Chondrocyte (in vitro differentiated cells): Measurements from ENCODE around the gene PER3. TPM values are rescaled to one million over a fixed set of nuclear protein-coding genes. Genes with fewer than 3 reads are reported as not detected.

Experiments
- DNase-seq: peaks from one replicate; pipeline ENCODE4 v3.0.0; 2021; ENCODE audit warnings: mixed read lengths, low spot score
- H3K27ac Mint-ChIP-seq: one replicate; pipeline ENCODE4 v1.8.0; 2021; ENCODE audit warnings: mild to moderate bottlenecking, moderate library complexity, mixed read lengths; ENCODE audit not compliant: unreplicated experiment
- H3K27me3 Mint-ChIP-seq: 2 replicates; pipeline ENCODE4 v1.8.0; 2021; ENCODE audit warnings: low read depth, mixed read lengths
- H3K36me3 Mint-ChIP-seq: 2 replicates; pipeline ENCODE4 v1.8.0; 2021; ENCODE audit warnings: low read depth, mixed read lengths
- H3K4me1 Mint-ChIP-seq: 2 replicates; pipeline ENCODE4 v1.8.0; 2021; ENCODE audit warnings: low read depth, mild to moderate bottlenecking, mixed read lengths
- H3K4me3 Mint-ChIP-seq: one replicate; pipeline ENCODE4 v1.8.0; 2021; ENCODE audit warnings: mild to moderate bottlenecking, moderate library complexity, mixed read lengths; ENCODE audit not compliant: unreplicated experiment
- H3K9me3 Mint-ChIP-seq: 2 replicates; pipeline ENCODE4 v1.8.0; 2021; ENCODE audit warnings: low read depth, mixed read lengths
- CTCF ChIP-seq: fragments of 200-600 bp; sonication (generic); IDR thresholded peaks from 2 replicates; pipeline ENCODE4 v1.5.0; 2021; ENCODE audit warnings: antibody characterized with exemption, mild to moderate bottlenecking, moderate library complexity
- total RNA-seq: library from RNA; stranded (reverse); gene quantifications from 3 replicates; pipeline ENCODE4 v1.2.1, GENCODE V29; 2021

PER3 gene
- total RNA-seq, 1 donor from 2014 or later: 4.2 TPM

GRCh38 chr1:7795406-7795805, 11.3 kb downstream of the PER3 start:
- H3K27ac Mint-ChIP-seq: no peak overlapping the region
- TF ChIP-seq CTCF: no peak
- no peak overlapping the region for H3K4me3 Mint-ChIP-seq

GRCh38 chr1:7805460-7805859, 21.4 kb downstream of the PER3 start:
- Mint-ChIP-seq H3K27ac (no peak overlapping the region), H3K27me3 (no peaks in the 10 kb centered on the region)
- TF ChIP-seq CTCF: no peak

More at GRCh38 chr1:7795406-7795805, 11.3 kb downstream of the PER3 start:
- no peaks in the 10 kb centered on the region for H3K4me1 Mint-ChIP-seq
- peaks cover 11% of the 10 kb centered on the region for H3K36me3 Mint-ChIP-seq
- no peak for DNase-seq
- H3K9me3 Mint-ChIP-seq: peaks cover 2% of the 10 kb centered on the region
- no peaks in the 10 kb centered on the region for H3K27me3 Mint-ChIP-seq

DNA sequence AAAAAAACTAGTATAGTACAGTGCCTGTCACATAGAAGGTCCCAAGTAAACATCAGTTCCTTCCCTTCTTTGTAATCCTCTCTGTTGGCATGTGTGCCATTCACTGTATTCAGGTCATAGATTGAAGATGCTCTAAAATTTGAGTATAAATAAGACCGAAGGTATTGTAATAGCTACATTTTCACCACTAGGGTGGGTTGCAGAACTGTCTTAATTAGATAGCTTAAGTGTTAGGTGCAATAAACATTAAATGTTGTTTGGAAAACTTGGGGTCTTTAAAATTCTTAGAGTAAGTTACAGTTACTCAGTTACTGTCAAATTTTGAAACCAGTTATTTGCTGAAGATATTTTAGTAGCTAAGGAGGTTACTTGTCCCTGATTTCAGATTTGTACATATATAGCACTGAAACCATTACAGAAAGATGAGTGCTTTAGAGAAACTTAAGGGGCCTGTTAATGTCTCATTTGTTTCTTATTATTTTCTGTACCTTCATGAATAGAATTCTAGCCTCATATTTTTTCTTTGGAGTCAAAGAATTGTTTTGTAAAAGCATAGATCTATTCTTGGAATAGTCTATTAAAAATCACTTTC, 24.3 kb downstream of the PER3 start:
- no peak overlapping the region for H3K4me3 Mint-ChIP-seq
- DNase-seq: no peak
- no peak overlapping the region for H3K27ac Mint-ChIP-seq
- peak; percentile 85 for TF ChIP-seq CTCF
- no peaks in the 10 kb centered on the region for H3K27me3 Mint-ChIP-seq
- peaks cover 14% of the 10 kb centered on the region for H3K36me3 Mint-ChIP-seq
- H3K9me3 Mint-ChIP-seq: peaks cover 5% of the 10 kb centered on the region
- H3K4me1 Mint-ChIP-seq: peaks cover 3% of the 10 kb centered on the region

More at GRCh38 chr1:7805460-7805859, 21.4 kb downstream of the PER3 start:
- Mint-ChIP-seq H3K36me3 (peaks cover 5% of the 10 kb centered on the region), H3K4me1 (peaks cover 2% of the 10 kb centered on the region), H3K4me3 (no peak overlapping the region), H3K9me3 (no peaks in the 10 kb centered on the region)
- DNase-seq: no peak

- peaks cover 3% of the 10 kb centered on the region for H3K4me1 Mint-ChIP-seq
- no peak for TF ChIP-seq CTCF
- no peak overlapping the region for H3K27ac Mint-ChIP-seq
- H3K9me3 Mint-ChIP-seq: peaks cover 15% of the 10 kb centered on the region
- DNase-seq: no peak
- H3K4me3 Mint-ChIP-seq: no peak overlapping the region
- peaks cover 21% of the 10 kb centered on the region for H3K36me3 Mint-ChIP-seq
- no peaks in the 10 kb centered on the region for H3K27me3 Mint-ChIP-seq
Measured at GRCh38 chr1:7809742-7810141, 25.7 kb downstream of the PER3 start.

GRCh38 chr1:7810395-7810794, 26.3 kb downstream of the PER3 start:
- Mint-ChIP-seq H3K27ac (no peak overlapping the region), H3K27me3 (no peaks in the 10 kb centered on the region), H3K4me3 (no peak overlapping the region), H3K36me3 (peaks cover 23% of the 10 kb centered on the region), H3K4me1 (peaks cover 3% of the 10 kb centered on the region), H3K9me3 (peaks cover 19% of the 10 kb centered on the region)
- DNase-seq: no peak
- TF ChIP-seq CTCF: no peak
